ENCODE measurements around the gene NFATC1.

DNA sequence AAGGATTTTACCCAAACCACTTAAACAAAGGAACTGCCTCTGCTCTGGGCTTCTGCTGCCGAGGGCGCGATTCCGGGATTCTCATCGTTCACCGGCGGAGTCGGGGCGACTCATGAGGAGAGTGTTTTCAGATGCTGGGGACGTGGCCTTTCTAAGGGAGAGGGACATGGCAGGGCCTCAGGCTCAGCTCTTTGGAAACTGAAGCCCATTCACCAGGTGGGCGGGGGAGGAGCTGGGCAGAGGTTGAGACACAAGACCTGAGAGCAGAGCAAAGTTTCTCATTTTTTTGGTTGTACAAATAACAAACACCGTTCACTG lies 29.8 kb downstream of the NFATC1 start:
- TF ChIP-seq, protein P1, sequence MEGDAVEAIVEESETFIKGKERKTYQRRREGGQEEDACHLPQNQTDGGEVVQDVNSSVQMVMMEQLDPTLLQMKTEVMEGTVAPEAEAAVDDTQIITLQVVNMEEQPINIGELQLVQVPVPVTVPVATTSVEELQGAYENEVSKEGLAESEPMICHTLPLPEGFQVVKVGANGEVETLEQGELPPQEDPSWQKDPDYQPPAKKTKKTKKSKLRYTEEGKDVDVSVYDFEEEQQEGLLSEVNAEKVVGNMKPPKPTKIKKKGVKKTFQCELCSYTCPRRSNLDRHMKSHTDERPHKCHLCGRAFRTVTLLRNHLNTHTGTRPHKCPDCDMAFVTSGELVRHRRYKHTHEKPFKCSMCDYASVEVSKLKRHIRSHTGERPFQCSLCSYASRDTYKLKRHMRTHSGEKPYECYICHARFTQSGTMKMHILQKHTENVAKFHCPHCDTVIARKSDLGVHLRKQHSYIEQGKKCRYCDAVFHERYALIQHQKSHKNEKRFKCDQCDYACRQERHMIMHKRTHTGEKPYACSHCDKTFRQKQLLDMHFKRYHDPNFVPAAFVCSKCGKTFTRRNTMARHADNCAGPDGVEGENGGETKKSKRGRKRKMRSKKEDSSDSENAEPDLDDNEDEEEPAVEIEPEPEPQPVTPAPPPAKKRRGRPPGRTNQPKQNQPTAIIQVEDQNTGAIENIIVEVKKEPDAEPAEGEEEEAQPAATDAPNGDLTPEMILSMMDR (conservative IDR thresholded peaks at IDR 0.05), result no peak
- no peak for TF ChIP-seq ZFX (IDR thresholded peaks at IDR 0.05)

Data from C4-2B (cell line).